Non-pigmented ciliary epithelial cell (primary cell): ENCODE measurements around the gene CSNK2B.

ENCODE experiments used
- DNase-seq: peaks from one replicate; pipeline ENCODE4 v3.0.0-alpha.2; 2010; ENCODE audit warnings: low read depth

Gene CSNK2B

GRCh38 chr6:31636698-31637596 is 28.9 kb upstream of the CSNK2B start:
- DNase-seq, result no peak

- DNase-seq, result no peak
Measured at GRCh38 chr6:31639043-31639442, 26.8 kb upstream of the CSNK2B start.

GRCh38 chr6:31639449-31639861 is 26.4 kb upstream of the CSNK2B start:
- no peak for DNase-seq

GRCh38 chr6:31640612-31641011 is 25.3 kb upstream of the CSNK2B start:
- DNase-seq, result no peak

GRCh38 chr6:31641370-31641769 is 24.5 kb upstream of the CSNK2B start:
- no peak for DNase-seq

- no peak for DNase-seq
Measured at GRCh38 chr6:31642798-31643570, 22.9 kb upstream of the CSNK2B start.

- no peak for DNase-seq
Measured at GRCh38 chr6:31643818-31644454, 21.9 kb upstream of the CSNK2B start.

GRCh38 chr6:31645325-31645724 is 20.6 kb upstream of the CSNK2B start:
- DNase-seq, result no peak

- no peak for DNase-seq
Measured at GRCh38 chr6:31651602-31652191, 14.2 kb upstream of the CSNK2B start.

GRCh38 chr6:31652925-31653724 is 12.8 kb upstream of the CSNK2B start:
- DNase-seq, result no peak

GRCh38 chr6:31654574-31655348 is 11.1 kb upstream of the CSNK2B start:
- no peak for DNase-seq

GRCh38 chr6:31655349-31656237 is 10.3 kb upstream of the CSNK2B start, which contains the start of gene APOM:
TSS of gene APOM (plus strand) at chr6:31655894. CDS start at chr6:31655967, 73 bp downstream.
- DNase-seq, result no peak

- no peak for DNase-seq
Measured at GRCh38 chr6:31657406-31658157, 8.3 kb upstream of the CSNK2B start.

- DNase-seq, result no peak
Measured at GRCh38 chr6:31658158-31658688, 7.7 kb upstream of the CSNK2B start.

GRCh38 chr6:31658983-31659648 is 6.8 kb upstream of the CSNK2B start:
- no peak for DNase-seq

- DNase-seq, result no peak
Measured at GRCh38 chr6:31659649-31660380, 6.1 kb upstream of the CSNK2B start.
